ENCODE measurements around the gene CLSTN2.
"Not testable (repeated sequence)": the region's sequence is repeated elsewhere in the genome, so short reads cannot be mapped to it uniquely, and the experiment has no call there.

CLSTN2 gene

GRCh38 chr3:140391061-140391460, 456.1 kb downstream of the CLSTN2 start:
- DNase-seq, result no peak

GRCh38 chr3:140394488-140395133, 459.6 kb downstream of the CLSTN2 start:
- no peak for DNase-seq

GRCh38 chr3:140395134-140396075, 460.4 kb downstream of the CLSTN2 start:
- no peak for DNase-seq

GRCh38 chr3:140396110-140396509, 461.1 kb downstream of the CLSTN2 start:
- DNase-seq, result no peak

- DNase-seq, result no peak
These were observed 462.9 kb downstream of the CLSTN2 start for GRCh38 chr3:140397847-140398246.

GRCh38 chr3:140398387-140398786, 463.4 kb downstream of the CLSTN2 start:
- DNase-seq, result no peak

GRCh38 chr3:140399871-140400270, 464.9 kb downstream of the CLSTN2 start:
- no peak for DNase-seq

- no peak for DNase-seq
These were observed 468.1 kb downstream of the CLSTN2 start for GRCh38 chr3:140403079-140403478.

- DNase-seq, result no peak
These were observed 468.6 kb downstream of the CLSTN2 start for GRCh38 chr3:140403608-140404007.

- no peak for DNase-seq
These were observed 471.7 kb downstream of the CLSTN2 start for GRCh38 chr3:140406655-140407054.

- no peak for DNase-seq
These were observed 473.3 kb downstream of the CLSTN2 start for GRCh38 chr3:140408252-140408651.

- DNase-seq, result no peak
These were observed 481.7 kb downstream of the CLSTN2 start for GRCh38 chr3:140416666-140417065.

- DNase-seq, result no peak
These were observed 485.8 kb downstream of the CLSTN2 start for GRCh38 chr3:140420621-140421357.

- DNase-seq, result no peak
These were observed 486.9 kb downstream of the CLSTN2 start for GRCh38 chr3:140421884-140422283.

GRCh38 chr3:140423146-140423545, 488.2 kb downstream of the CLSTN2 start:
- no peak for DNase-seq

- DNase-seq, result not testable (repeated sequence)
These were observed 488.6 kb downstream of the CLSTN2 start for GRCh38 chr3:140423574-140423973.

- no peak for DNase-seq
These were observed 489.2 kb downstream of the CLSTN2 start for GRCh38 chr3:140424211-140424610.

GRCh38 chr3:140424726-140425125, 489.7 kb downstream of the CLSTN2 start:
- DNase-seq, result no peak

GRCh38 chr3:140427786-140428185, 492.8 kb downstream of the CLSTN2 start:
- no peak for DNase-seq

- no peak for DNase-seq
These were observed 493.4 kb downstream of the CLSTN2 start for GRCh38 chr3:140428380-140428779.

GRCh38 chr3:140429791-140430190, 494.8 kb downstream of the CLSTN2 start:
- no peak for DNase-seq

GRCh38 chr3:140430494-140430893, 495.5 kb downstream of the CLSTN2 start:
- DNase-seq, result no peak

- no peak for DNase-seq
These were observed 497.3 kb downstream of the CLSTN2 start for GRCh38 chr3:140432229-140432669.
